B cell (primary cell): ENCODE measurements around the gene UBE2Q1. TPM values are rescaled to one million over a fixed set of nuclear protein-coding genes. Genes with fewer than 3 reads are reported as not detected.
A peak's percentile ranks its signal among the peaks of the same experiment; 100 is the strongest.

Experiments
- ATAC-seq: fragments of 200-7000 bp; cut with Tn5 transposase; one replicate; pipeline ENCODE4 v1.10.0; 2021; ENCODE audit warnings: low read depth, mild to moderate bottlenecking, moderate number of reproducible peaks, moderate library complexity
- CTCF ChIA-PET: fragments of 350-600 bp; sonication (Branson Sonifier 250); formaldehyde crosslinking; loops from one replicate; lab custom pipeline; 2021; ENCODE audit warnings: antibody characterized with exemption, inconsistent platforms; lab: Charles Lee
- POLR2A ChIA-PET: fragments of 350-600 bp; sonication (Branson Sonifier 250); formaldehyde crosslinking; loops from one replicate; lab custom pipeline; 2021; ENCODE audit warnings: antibody characterized with exemption; lab: Charles Lee
- DNase-seq: peaks from one replicate; pipeline ENCODE4 v3.0.0; 2013
- H2AFZ ChIP-seq: 2 replicates; pipeline ENCODE4 v1.6.1; 2012; ENCODE audit warnings: mild to moderate bottlenecking, low read depth, low read length; ENCODE audit not compliant: insufficient read depth, poor library complexity, severe bottlenecking
- H3K27ac ChIP-seq, 2 donors: 1 replicate in 1 of 2; 2 replicates in 1 of 2; pipeline ENCODE4 v1.5.1; 2012 to 2013; ENCODE audit warnings: low read length in 2 of 2, mild to moderate bottlenecking in 2 of 2, moderate library complexity in 1 of 2
- H3K27me3 ChIP-seq, 4 experiments: fragments of 200-600 bp in 1 of 4; sonication (generic) in 1 of 4; replicated peaks in 1 of 4; 1 replicate in 2 of 4; 2 replicates in 2 of 4; pipeline versions ENCODE4 v1.6.1 to v1.7.0; 2013 to 2016; ENCODE audit warnings: low read length in 3 of 4, mild to moderate bottlenecking in 2 of 4, mixed read lengths in 1 of 4, moderate library complexity in 1 of 4; ENCODE audit not compliant: insufficient read depth in 4 of 4, control insufficient read depth in 3 of 4; ENCODE audit errors: control extremely low read depth in 1 of 4
- H3K36me3 ChIP-seq, 2 experiments: replicated peaks in 1 of 2; 1 replicate in 1 of 2; 2 replicates in 1 of 2; pipeline versions ENCODE4 v1.6.1 to v1.7.1; 2013; ENCODE audit warnings: low read length in 1 of 2; ENCODE audit not compliant: insufficient read depth in 2 of 2, control insufficient read depth in 1 of 2; ENCODE audit errors: control extremely low read depth in 1 of 2, extremely low read depth in 1 of 2
- H3K4me1 ChIP-seq, 2 donors: fragments of 200-600 bp in 1 of 2; sonication (generic) in 1 of 2; 1 replicate in 1 of 2; 2 replicates in 1 of 2; pipeline versions ENCODE4 v1.5.1 to v1.6.1; 2013 to 2017; ENCODE audit warnings: low read length in 2 of 2; ENCODE audit not compliant: control insufficient read depth in 2 of 2, insufficient read depth in 2 of 2
- H3K4me2 ChIP-seq: replicated peaks from 2 replicates; pipeline ENCODE3; 2012; ENCODE audit warnings: mild to moderate bottlenecking, low read depth, low read length; ENCODE audit not compliant: poor library complexity, severe bottlenecking
- H3K4me3 ChIP-seq, 5 experiments: fragments of 200-600 bp in 1 of 5; sonication (generic) in 1 of 5; 1 replicate in 3 of 5; 2 replicates in 2 of 5; pipeline versions ENCODE4 v1.5.1 to v1.7.0; 2011 to 2016; ENCODE audit warnings: low read length in 4 of 5, mild to moderate bottlenecking in 4 of 5, low read depth in 2 of 5, control low read depth in 1 of 5, moderate library complexity in 1 of 5; ENCODE audit not compliant: insufficient read depth in 1 of 5; ENCODE audit errors: control extremely low read depth in 1 of 5, extremely low read depth in 1 of 5
- H3K79me2 ChIP-seq: fragments of 200-600 bp; sonication (generic); one replicate; pipeline ENCODE4 v1.6.0; 2016; ENCODE audit warnings: low read length; ENCODE audit not compliant: control insufficient read depth, insufficient read depth
- H3K9ac ChIP-seq: fragments of 200-600 bp; sonication (generic); 2 replicates; pipeline ENCODE4 v1.6.1; 2017; ENCODE audit warnings: mild to moderate bottlenecking, low read length, moderate library complexity
- H3K9me3 ChIP-seq, 3 donors: one replicate each; pipeline versions ENCODE4 v1.6.1 to v1.7.1; 2013; ENCODE audit warnings: low read length in 2 of 3; ENCODE audit not compliant: control insufficient read depth in 2 of 3, insufficient read depth in 1 of 3; ENCODE audit errors: control extremely low read depth in 1 of 3
- H4K20me1 ChIP-seq: 2 replicates; pipeline ENCODE4 v1.6.0; 2012; ENCODE audit warnings: mild to moderate bottlenecking, low read length; ENCODE audit not compliant: insufficient read depth, control insufficient read depth, poor library complexity, severe bottlenecking
- H3K27ac Mint-ChIP-seq: one replicate; pipeline ENCODE4 v1.8.0; 2021; ENCODE audit warnings: mixed read lengths
- H3K27me3 Mint-ChIP-seq: one replicate; pipeline ENCODE4 v1.8.0; 2021; ENCODE audit warnings: mixed read lengths
- H3K4me1 Mint-ChIP-seq: one replicate; pipeline ENCODE4 v1.8.0; 2021; ENCODE audit warnings: mixed read lengths
- H3K4me3 Mint-ChIP-seq: one replicate; pipeline ENCODE4 v1.8.0; 2021; ENCODE audit warnings: mixed read lengths
- H3K9me3 Mint-ChIP-seq: one replicate; pipeline ENCODE4 v1.8.0; 2022; ENCODE audit warnings: mixed read lengths; ENCODE audit not compliant: insufficient read depth
- EZH2 ChIP-seq: IDR thresholded peaks from 2 replicates; pipeline ENCODE4 v1.6.1; 2012; ENCODE audit warnings: borderline replicate concordance, low read depth, mild to moderate bottlenecking, moderate library complexity, low read length; ENCODE audit not compliant: insufficient read depth, poor library complexity, severe bottlenecking
- whole genome bisulfite sequencing: methylation state at CpG from one replicate; pipeline ENCODE4 v1.1.5; 2013; ENCODE audit warnings: missing lambda C conversion rate; ENCODE audit not compliant: insufficient coverage; 5-methylcytosine and 5-hydroxymethylcytosine counted together
- intact Hi-C: fragments of 100-400 bp; cut with micrococcal nuclease; formaldehyde crosslinking; loops from one replicate; pipeline ENCODE4 v1.10.0; 2022
- polyA plus RNA-seq: library from polyadenylated mRNA; depleted of rRNA; stranded (reverse); fragments of >200 nt; gene quantifications from 2 replicates; pipeline ENCODE4 v1.2.3, GENCODE V29; 2012
- total RNA-seq, 2 donors: library from RNA; stranded (reverse); fragments of 120-200 nt in 1 of 2; gene quantifications; 1 replicate in 1 of 2; 2 replicates in 1 of 2; pipeline versions ENCODE4 v1.2.3 to v1.2.4, GENCODE V29; 2013 to 2022
- TF ChIP-seq, protein P1 (sequence below): fragments of 200-600 bp; IDR thresholded peaks from one replicate; pipeline ENCODE4 v1.8.0; 2022; ENCODE audit warnings: antibody characterized with exemption, mild to moderate bottlenecking

The UBE2Q1 gene
- total and polyA plus RNA-seq, 2 donors (not counting 1 experiment from before 2014, with no cell fraction given) = 14.3 to 108 TPM

DNA sequence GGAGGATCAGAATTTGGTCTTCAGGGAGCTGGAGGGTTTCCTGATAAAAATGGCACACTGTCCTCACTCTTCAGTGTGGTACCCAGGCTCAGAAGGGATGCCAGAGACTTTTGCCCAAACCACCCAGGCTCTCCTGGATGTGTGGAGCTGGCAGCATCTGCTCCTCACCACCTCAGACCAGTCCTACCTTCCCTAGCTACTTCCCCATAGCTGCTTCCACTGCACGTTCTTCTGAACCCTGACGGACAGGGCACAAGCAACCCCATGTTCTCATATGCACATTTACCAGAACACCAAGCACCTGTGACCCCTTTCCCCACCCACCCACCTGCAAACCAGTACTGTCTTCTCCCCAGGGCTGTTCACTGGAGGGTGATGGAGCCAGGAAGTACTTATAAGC is 44.9 kb upstream of the UBE2Q1 start:
- Mint-ChIP-seq H3K9me3 (no peaks in the 10 kb centered on the region), H3K4me3 (no peak overlapping the region), H3K27me3 (no peaks in the 10 kb centered on the region), H3K27ac (no peak overlapping the region), H3K4me1 (peaks cover 53% of the 10 kb centered on the region)
- H3K4me3 ChIP-seq = no peak overlapping the region
- H3K79me2 ChIP-seq = peaks cover 88% of the 10 kb centered on the region
- H4K20me1 ChIP-seq = peaks cover 72% of the 10 kb centered on the region
- DNase-seq (no peak), ATAC-seq (no peak)
- intact Hi-C loops = no loop called here
- WGBS = 51% methylated on average over 2 of the region's 2 CpGs
- no peak overlapping the region for H3K4me2 ChIP-seq
- H3K36me3 ChIP-seq = peaks cover 0 to 59% of the 10 kb centered on the region in 2 experiments
- no peak overlapping the region for H2AFZ ChIP-seq
- no peak for TF ChIP-seq EZH2
- TF ChIP-seq, protein P1, sequence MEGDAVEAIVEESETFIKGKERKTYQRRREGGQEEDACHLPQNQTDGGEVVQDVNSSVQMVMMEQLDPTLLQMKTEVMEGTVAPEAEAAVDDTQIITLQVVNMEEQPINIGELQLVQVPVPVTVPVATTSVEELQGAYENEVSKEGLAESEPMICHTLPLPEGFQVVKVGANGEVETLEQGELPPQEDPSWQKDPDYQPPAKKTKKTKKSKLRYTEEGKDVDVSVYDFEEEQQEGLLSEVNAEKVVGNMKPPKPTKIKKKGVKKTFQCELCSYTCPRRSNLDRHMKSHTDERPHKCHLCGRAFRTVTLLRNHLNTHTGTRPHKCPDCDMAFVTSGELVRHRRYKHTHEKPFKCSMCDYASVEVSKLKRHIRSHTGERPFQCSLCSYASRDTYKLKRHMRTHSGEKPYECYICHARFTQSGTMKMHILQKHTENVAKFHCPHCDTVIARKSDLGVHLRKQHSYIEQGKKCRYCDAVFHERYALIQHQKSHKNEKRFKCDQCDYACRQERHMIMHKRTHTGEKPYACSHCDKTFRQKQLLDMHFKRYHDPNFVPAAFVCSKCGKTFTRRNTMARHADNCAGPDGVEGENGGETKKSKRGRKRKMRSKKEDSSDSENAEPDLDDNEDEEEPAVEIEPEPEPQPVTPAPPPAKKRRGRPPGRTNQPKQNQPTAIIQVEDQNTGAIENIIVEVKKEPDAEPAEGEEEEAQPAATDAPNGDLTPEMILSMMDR = no peak
- H3K4me1 ChIP-seq = peaks cover 36 to 42% of the 10 kb centered on the region in 2 donors
- H3K9ac ChIP-seq = no peak overlapping the region
- CTCF ChIA-PET = interaction anchor here (1.4 kb wide), 1 partner anchor 275 kb away, joined by 4 read pairs; no protein-coding TSS in a partner anchor
- no peaks in the 10 kb centered on the region for H3K27me3 ChIP-seq
- POLR2A ChIA-PET = no interaction called here
- H3K9me3 ChIP-seq = no peaks in the 10 kb centered on the region
- peak overlapping the region in 1 of 2 donors; percentile 64 for H3K27ac ChIP-seq

DNA sequence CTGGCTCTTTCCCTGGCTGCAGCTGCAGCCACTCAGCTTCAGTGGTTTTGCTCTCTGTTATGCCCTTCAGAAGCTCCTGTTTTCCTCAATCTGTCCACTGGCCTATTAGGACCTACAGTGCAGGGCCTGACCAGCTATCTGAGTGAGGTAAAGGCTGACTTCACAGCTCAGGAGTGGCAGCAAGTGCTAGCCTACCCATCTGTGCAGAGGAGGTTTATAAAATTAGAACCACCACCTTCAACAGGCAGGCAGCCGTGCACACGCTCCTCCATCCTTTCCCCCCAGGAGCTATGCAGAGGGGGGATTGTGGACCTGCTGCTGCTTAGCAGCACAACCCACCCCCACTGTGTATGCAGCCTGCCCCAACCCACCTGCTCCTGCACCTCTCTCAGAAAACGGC is 41.2 kb upstream of the UBE2Q1 start:
- Histone ChIP-seq H3K9me3 (no peaks in the 10 kb centered on the region), H3K79me2 (peaks cover 60% of the 10 kb centered on the region), H3K4me3 (no peak overlapping the region), H3K27me3 (no peaks in the 10 kb centered on the region), H2AFZ (no peak overlapping the region), H4K20me1 (peaks cover 86% of the 10 kb centered on the region), H3K9ac (no peak overlapping the region), H3K4me2 (no peak overlapping the region), H3K36me3 (peaks cover 6 to 83% of the 10 kb centered on the region in 2 experiments), H3K27ac (no peak overlapping the region), H3K4me1 (peaks cover 12 to 14% of the 10 kb centered on the region in 2 donors)
- no peak for DNase-seq
- TF ChIP-seq, protein P1 = no peak
- TF ChIP-seq EZH2 = no peak
- H3K27me3 Mint-ChIP-seq = no peaks in the 10 kb centered on the region
- H3K4me3 Mint-ChIP-seq = no peak overlapping the region
- ChIA-PET CTCF (interaction anchor here (1.0 kb wide), 1 partner anchor 21 kb away, joined by 3 read pairs; no protein-coding TSS in a partner anchor), POLR2A (no interaction called here)
- intact Hi-C loops = no loop called here
- peaks cover 27% of the 10 kb centered on the region for H3K4me1 Mint-ChIP-seq
- no peak for ATAC-seq
- WGBS = no CpG with 5 or more reads among the region's 3 CpGs
- H3K9me3 Mint-ChIP-seq = no peaks in the 10 kb centered on the region
- H3K27ac Mint-ChIP-seq = peak overlapping the region; percentile 10
